ENCODE data around the gene NLGN1.

Gene NLGN1

DNA sequence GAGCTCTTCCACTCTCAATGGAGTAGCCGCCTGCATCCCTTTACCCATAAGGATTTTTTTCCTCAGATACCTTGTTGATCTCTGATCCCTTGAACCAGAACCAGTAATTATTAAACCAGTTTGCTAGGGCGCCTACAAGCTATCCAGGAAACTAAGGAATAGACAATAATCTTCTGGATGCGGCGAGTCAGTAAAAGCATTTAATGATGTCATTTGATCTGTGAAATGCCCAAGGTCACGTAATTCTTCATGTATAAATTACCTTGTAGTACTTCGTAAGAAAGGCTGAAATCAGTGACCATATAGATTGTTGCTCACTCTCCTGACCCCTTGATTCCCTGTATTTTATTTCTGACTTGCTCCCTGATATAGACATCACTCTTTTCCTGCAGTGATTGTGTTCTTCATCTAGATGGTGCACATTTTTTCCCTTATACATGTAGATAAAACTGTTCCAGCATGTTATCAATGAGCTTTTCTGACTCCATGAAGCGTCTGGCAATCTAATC lies 913.0 kb downstream of the NLGN1 start:
- Histone ChIP-seq H3K36me3 (ENCODE audit: control insufficient read depth in 1 of 2, insufficient read depth in 2 of 2, low read length in 2 of 2) (no peaks in the 10 kb centered on the region), H3K4me3 (ENCODE audit: low read depth, low read length) (no peak overlapping the region), H2BK120ac (ENCODE audit: insufficient read depth, low read length, poor library complexity) (no peak overlapping the region), H3K14ac (ENCODE audit: low read length) (no peak overlapping the region), H2BK5ac (ENCODE audit: low read depth, low read length, poor library complexity) (no peak overlapping the region), H3K23ac (ENCODE audit: low read length) (no peak overlapping the region), H4K8ac (ENCODE audit: low read depth, low read length) (no peak overlapping the region), H2AK5ac (ENCODE audit: low read length) (no peak overlapping the region), H3K9me3 (ENCODE audit: insufficient read depth, low read depth, low read length) (no peaks in the 10 kb centered on the region), H3K4me1 (ENCODE audit: control insufficient read depth in 1 of 2, insufficient read depth in 2 of 2, low read length in 2 of 2) (peaks cover 0 to 2% of the 10 kb centered on the region in 2 experiments), H2AFZ (ENCODE audit: insufficient read depth, low read length, poor library complexity) (no peak overlapping the region), H3K4ac (ENCODE audit: low read depth, low read length) (no peak overlapping the region), H4K91ac (ENCODE audit: low read depth, low read length) (no peak overlapping the region), H3K27me3 (ENCODE audit: insufficient read depth, low read length) (no peaks in the 10 kb centered on the region), H4K12ac (ENCODE audit: low read depth, low read length) (no peak overlapping the region), H2BK12ac (ENCODE audit: low read length) (no peak overlapping the region), H3K79me1 (ENCODE audit: low read length) (no peaks in the 10 kb centered on the region), H3K27ac (ENCODE audit: low read depth, low read length) (no peak overlapping the region), H3K18ac (ENCODE audit: low read length) (no peak overlapping the region), H3K79me2 (ENCODE audit: control insufficient read depth, insufficient read depth, low read length, poor library complexity) (no peaks in the 10 kb centered on the region), H3K9ac (ENCODE audit: low read length) (no peak overlapping the region), H3K4me2 (ENCODE audit: low read length) (no peak overlapping the region)
- WGBS (ENCODE audit: extremely low coverage, insufficient coverage, insufficient read length) = no CpG with 5 or more reads among the region's 7 CpGs
- no peak for DNase-seq

- Histone ChIP-seq H3K18ac (ENCODE audit: low read length) (no peak overlapping the region), H3K79me2 (ENCODE audit: control insufficient read depth, insufficient read depth, low read length, poor library complexity) (no peaks in the 10 kb centered on the region), H3K79me1 (ENCODE audit: low read length) (no peaks in the 10 kb centered on the region), H3K27me3 (ENCODE audit: insufficient read depth, low read length) (no peaks in the 10 kb centered on the region), H3K4me3 (ENCODE audit: low read depth, low read length) (no peak overlapping the region), H2BK12ac (ENCODE audit: low read length) (no peak overlapping the region), H3K36me3 (ENCODE audit: control insufficient read depth in 1 of 2, insufficient read depth in 2 of 2, low read length in 2 of 2) (no peaks in the 10 kb centered on the region), H3K27ac (ENCODE audit: low read depth, low read length) (no peak overlapping the region), H3K23ac (ENCODE audit: low read length) (no peak overlapping the region), H2AFZ (ENCODE audit: insufficient read depth, low read length, poor library complexity) (no peak overlapping the region), H4K91ac (ENCODE audit: low read depth, low read length) (no peak overlapping the region), H3K4ac (ENCODE audit: low read depth, low read length) (no peak overlapping the region), H2AK5ac (ENCODE audit: low read length) (no peak overlapping the region), H2BK5ac (ENCODE audit: low read depth, low read length, poor library complexity) (no peak overlapping the region), H4K12ac (ENCODE audit: low read depth, low read length) (no peak overlapping the region), H4K8ac (ENCODE audit: low read depth, low read length) (no peak overlapping the region), H3K4me2 (ENCODE audit: low read length) (no peak overlapping the region), H3K9me3 (ENCODE audit: insufficient read depth, low read depth, low read length) (no peaks in the 10 kb centered on the region), H3K4me1 (ENCODE audit: control insufficient read depth in 1 of 2, insufficient read depth in 2 of 2, low read length in 2 of 2) (peaks cover 0 to 2% of the 10 kb centered on the region in 2 experiments), H2BK120ac (ENCODE audit: insufficient read depth, low read length, poor library complexity) (no peak overlapping the region), H3K9ac (ENCODE audit: low read length) (no peak overlapping the region), H3K14ac (ENCODE audit: low read length) (no peak overlapping the region)
- no CpG with 5 or more reads among the region's 2 CpGs for WGBS (ENCODE audit: extremely low coverage, insufficient coverage, insufficient read length)
- DNase-seq = no peak
These were observed 917.7 kb downstream of the NLGN1 start for GRCh38 chr3:174315225-174315624.

GRCh38 chr3:174317005-174317404 lies 919.5 kb downstream of the NLGN1 start:
- no CpG with 5 or more reads among the region's 1 CpG for WGBS (ENCODE audit: extremely low coverage, insufficient coverage, insufficient read length)
- Histone ChIP-seq H2AK5ac (ENCODE audit: low read length) (no peak overlapping the region), H3K79me1 (ENCODE audit: low read length) (no peaks in the 10 kb centered on the region), H3K23ac (ENCODE audit: low read length) (no peak overlapping the region), H2AFZ (ENCODE audit: insufficient read depth, low read length, poor library complexity) (no peak overlapping the region), H3K36me3 (ENCODE audit: control insufficient read depth in 1 of 2, insufficient read depth in 2 of 2, low read length in 2 of 2) (no peaks in the 10 kb centered on the region), H3K9ac (ENCODE audit: low read length) (no peak overlapping the region), H3K27me3 (ENCODE audit: insufficient read depth, low read length) (no peaks in the 10 kb centered on the region), H3K4me2 (ENCODE audit: low read length) (no peak overlapping the region), H2BK120ac (ENCODE audit: insufficient read depth, low read length, poor library complexity) (no peak overlapping the region), H4K91ac (ENCODE audit: low read depth, low read length) (no peak overlapping the region), H3K18ac (ENCODE audit: low read length) (no peak overlapping the region), H4K8ac (ENCODE audit: low read depth, low read length) (no peak overlapping the region), H3K9me3 (ENCODE audit: insufficient read depth, low read depth, low read length) (no peaks in the 10 kb centered on the region), H2BK5ac (ENCODE audit: low read depth, low read length, poor library complexity) (no peak overlapping the region), H2BK12ac (ENCODE audit: low read length) (no peak overlapping the region), H4K12ac (ENCODE audit: low read depth, low read length) (no peak overlapping the region), H3K4me1 (ENCODE audit: control insufficient read depth in 1 of 2, insufficient read depth in 2 of 2, low read length in 2 of 2) (peaks cover 0 to 2% of the 10 kb centered on the region in 2 experiments), H3K27ac (ENCODE audit: low read depth, low read length) (no peak overlapping the region), H3K14ac (ENCODE audit: low read length) (no peak overlapping the region), H3K4ac (ENCODE audit: low read depth, low read length) (no peak overlapping the region), H3K79me2 (ENCODE audit: control insufficient read depth, insufficient read depth, low read length, poor library complexity) (no peaks in the 10 kb centered on the region), H3K4me3 (ENCODE audit: low read depth, low read length) (no peak overlapping the region)
- DNase-seq = no peak

DNA sequence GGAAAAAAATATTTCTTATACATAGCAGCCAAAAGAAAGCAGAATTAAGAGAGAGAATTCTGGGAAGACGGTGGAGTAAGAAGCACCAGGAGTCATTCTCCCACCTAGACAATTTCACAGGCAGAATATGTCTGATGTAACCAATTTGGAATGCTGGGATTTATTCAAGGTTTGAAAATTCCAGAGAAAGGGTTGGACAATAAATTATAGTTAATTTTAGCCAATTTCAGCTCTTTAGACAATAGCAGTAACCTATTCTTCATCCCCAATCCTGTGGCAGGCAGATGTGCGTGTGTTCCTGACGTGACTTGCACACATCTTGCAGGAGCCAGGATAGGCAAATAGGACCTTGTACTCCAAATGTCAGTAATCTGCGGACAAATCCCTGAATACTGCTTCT lies 920.6 kb downstream of the NLGN1 start:
- Histone ChIP-seq H2BK5ac (ENCODE audit: low read depth, low read length, poor library complexity) (no peak overlapping the region), H2BK12ac (ENCODE audit: low read length) (no peak overlapping the region), H2AK5ac (ENCODE audit: low read length) (no peak overlapping the region), H3K14ac (ENCODE audit: low read length) (no peak overlapping the region), H3K23ac (ENCODE audit: low read length) (no peak overlapping the region), H2AFZ (ENCODE audit: insufficient read depth, low read length, poor library complexity) (no peak overlapping the region), H3K27me3 (ENCODE audit: insufficient read depth, low read length) (no peaks in the 10 kb centered on the region), H3K79me2 (ENCODE audit: control insufficient read depth, insufficient read depth, low read length, poor library complexity) (no peaks in the 10 kb centered on the region), H3K4me1 (ENCODE audit: control insufficient read depth in 1 of 2, insufficient read depth in 2 of 2, low read length in 2 of 2) (peaks cover 0 to 2% of the 10 kb centered on the region in 2 experiments), H3K36me3 (ENCODE audit: control insufficient read depth in 1 of 2, insufficient read depth in 2 of 2, low read length in 2 of 2) (no peaks in the 10 kb centered on the region), H3K79me1 (ENCODE audit: low read length) (no peaks in the 10 kb centered on the region), H4K91ac (ENCODE audit: low read depth, low read length) (no peak overlapping the region), H3K9me3 (ENCODE audit: insufficient read depth, low read depth, low read length) (no peaks in the 10 kb centered on the region), H3K4me2 (ENCODE audit: low read length) (no peak overlapping the region), H2BK120ac (ENCODE audit: insufficient read depth, low read length, poor library complexity) (no peak overlapping the region), H4K8ac (ENCODE audit: low read depth, low read length) (no peak overlapping the region), H3K9ac (ENCODE audit: low read length) (no peak overlapping the region), H3K4me3 (ENCODE audit: low read depth, low read length) (no peak overlapping the region), H3K18ac (ENCODE audit: low read length) (no peak overlapping the region), H4K12ac (ENCODE audit: low read depth, low read length) (no peak overlapping the region), H3K4ac (ENCODE audit: low read depth, low read length) (no peak overlapping the region), H3K27ac (ENCODE audit: low read depth, low read length) (no peak overlapping the region)
- DNase-seq = no peak
- WGBS (ENCODE audit: extremely low coverage, insufficient coverage, insufficient read length) = no CpG with 5 or more reads among the region's 4 CpGs
